Lung (tissue), 12 donors: ENCODE data around the gene PCDHB2. TPM values are rescaled to one million over a fixed set of nuclear protein-coding genes. Genes with fewer than 3 reads are reported as not detected.
A peak's percentile ranks its signal among the peaks of the same experiment; 100 is the strongest.
"Not testable (repeated sequence)": the region's sequence is repeated elsewhere in the genome, so short reads cannot be mapped to it uniquely, and the experiment has no call there.

ENCODE experiments used
- ATAC-seq: fragments of 200-7000 bp; cut with Tn5 transposase; one replicate; pipeline ENCODE4 v1.9.1; 2020; ENCODE audit warnings: moderate number of reproducible peaks; ENCODE audit not compliant: insufficient read depth, low FRiP score
- DNase-seq, 3 donors: peaks; one replicate each; pipeline ENCODE4 v3.0.0-alpha.2; 2013 to 2017
- H3K27ac ChIP-seq, 2 donors: one replicate each; pipeline ENCODE4 v1.5.1; 2013; ENCODE audit warnings: mild to moderate bottlenecking in 2 of 2, moderate library complexity in 2 of 2, control low read depth in 1 of 2, inconsistent platforms in 1 of 2, low read depth in 1 of 2, low read length in 1 of 2
- H3K27me3 ChIP-seq, 3 donors: one replicate each; pipeline ENCODE4 v1.5.1; 2013; ENCODE audit warnings: low read length in 2 of 3; ENCODE audit not compliant: control insufficient read depth in 3 of 3, insufficient read depth in 3 of 3
- H3K36me3 ChIP-seq, 4 donors: one replicate each; pipeline ENCODE4 v1.5.1; 2013; ENCODE audit warnings: low read length in 4 of 4, mild to moderate bottlenecking in 1 of 4, moderate library complexity in 1 of 4; ENCODE audit not compliant: control insufficient read depth in 4 of 4, insufficient read depth in 4 of 4
- H3K4me1 ChIP-seq, 5 donors: one replicate each; pipeline ENCODE4 v1.5.1; 2013; ENCODE audit warnings: low read length in 5 of 5, mild to moderate bottlenecking in 2 of 5, moderate library complexity in 1 of 5; ENCODE audit not compliant: control insufficient read depth in 5 of 5, insufficient read depth in 5 of 5
- H3K4me3 ChIP-seq: one replicate; pipeline ENCODE4 v1.5.1; 2013; ENCODE audit warnings: mild to moderate bottlenecking, control low read depth, moderate library complexity
- H3K9ac ChIP-seq, 2 donors: one replicate each; pipeline ENCODE4 v1.5.1; 2013; ENCODE audit warnings: low read length in 2 of 2, control low read depth in 1 of 2; ENCODE audit not compliant: insufficient read depth in 1 of 2
- H3K9me3 ChIP-seq, 4 donors: one replicate each; pipeline ENCODE4 v1.5.1; 2013; ENCODE audit warnings: low read length in 3 of 4, mild to moderate bottlenecking in 1 of 4, moderate library complexity in 1 of 4; ENCODE audit not compliant: control insufficient read depth in 4 of 4, insufficient read depth in 3 of 4
- CTCF ChIP-seq: IDR thresholded peaks from 2 replicates; pipeline ENCODE4 v1.5.1; 2012; ENCODE audit warnings: mild to moderate bottlenecking; ENCODE audit errors: control extremely low read depth, extremely low read depth
- WGBS, 2 donors: extraction: QIAGEN DNeasy Blood & Tissue Kit; methylation state at CpG; one replicate each; pipeline ENCODE4 v1.1.7; 2013; 5-methylcytosine and 5-hydroxymethylcytosine counted together
- polyA plus RNA-seq, 2 donors: library from polyadenylated mRNA; stranded (reverse); fragments of 200-250 nt; gene quantifications; one replicate each; pipeline ENCODE4 v1.2.1, GENCODE V29; 2013
- total RNA-seq, 2 donors: library from RNA; depleted of rRNA in 1 of 2; stranded (reverse); fragments of >200 nt in 1 of 2; gene quantifications; one replicate each; pipeline ENCODE4 v1.2.1, GENCODE V29; 2014 to 2021
- donor health status: control.
- donor health status: control.
- donor health status: Bipolar disorder and iron deficiency.
- donor health status: healthy.
- donor health status: DM: yes; HTN: yes; CAD: no.

The PCDHB2 gene
- total and polyA plus RNA-seq, 4 donors, result 0.61 to 6.8 (median 2.8) TPM

- Histone ChIP-seq H3K4me3 (no peak overlapping the region), H3K27ac (no peak overlapping the region), H3K36me3 (no peaks in the 10 kb centered on the region), H3K4me1 (no peaks in the 10 kb centered on the region), H3K27me3 (no peaks in the 10 kb centered on the region), H3K9ac (no peak overlapping the region), H3K9me3 (peaks cover 0 to 16% (median 6%) of the 10 kb centered on the region in 4 donors)
- no peak for ATAC-seq
- DNase-seq, result no peak
- TF ChIP-seq CTCF, result no peak
- WGBS, 2 donors, result 91% methylated on average over 1 of the region's 1 CpG
These were observed 32.9 kb downstream of the PCDHB2 start for GRCh38 chr5:141127305-141127704.

GRCh38 chr5:141135030-141135717, 40.8 kb downstream of the PCDHB2 start, which contains the start of gene PCDHB5:
PCDHB5 (plus strand) TSS chr5:141135206; CDS start chr5:141135435, 229 bp downstream.
- Histone ChIP-seq H3K27ac (no peak within 1 kb of the TSS), H3K27me3 (no peaks in the 10 kb centered on the region), H3K4me3 (peak within 1 kb of the TSS; percentile 35), H3K36me3 (no peaks in the 10 kb centered on the region), H3K9ac (peak within 1 kb of the TSS in 1 of 2 donors; percentile 72), H3K9me3 (peaks cover 5 to 27% (median 12%) of the 10 kb centered on the region in 4 donors), H3K4me1 (no peaks in the 10 kb centered on the region)
- DNase-seq (peak; percentile 57 to 76 (median 60)), ATAC-seq (no peak)
- no peak for TF ChIP-seq CTCF
- WGBS, 2 donors, result 15 to 20% methylated on average over 22 of the region's 22 CpGs

- H3K27me3 ChIP-seq, result no peaks in the 10 kb centered on the region
- no peaks in the 10 kb centered on the region for H3K4me1 ChIP-seq
- no peak for ATAC-seq
- TF ChIP-seq CTCF, result no peak
- peak overlapping the region in 1 of 2 donors; percentile 42 for H3K9ac ChIP-seq
- no peak overlapping the region for H3K4me3 ChIP-seq
- WGBS, 2 donors, result 40 to 44% methylated on average over 19 of the region's 19 CpGs
- no peaks in the 10 kb centered on the region for H3K36me3 ChIP-seq
- H3K27ac ChIP-seq, result no peak overlapping the region
- peak in 1 of 3 donors; percentile 19 for DNase-seq
- H3K9me3 ChIP-seq, result peaks cover 5 to 26% (median 12%) of the 10 kb centered on the region in 4 donors
These were observed 41.4 kb downstream of the PCDHB2 start for GRCh38 chr5:141135718-141136266.

GRCh38 chr5:141137346-141137745, 42.9 kb downstream of the PCDHB2 start:
- WGBS, 2 donors, result 43 to 46% methylated on average over 30 to 34 of the region's 34 CpGs
- H3K27ac ChIP-seq, H3K4me1 ChIP-seq, H3K27me3 ChIP-seq, H3K9ac ChIP-seq, H3K36me3 ChIP-seq, H3K4me3 ChIP-seq, ATAC-seq, DNase-seq: not testable (repeated sequence)
- peaks cover 5 to 26% (median 12%) of the 10 kb centered on the region in 4 donors for H3K9me3 ChIP-seq

Other genes with a start within 250 kb of the PCDHB2 start
- gene PCDHA9, start 246.2 kb upstream of the PCDHB2 start, total RNA-seq, result under 1 TPM; 0.49 to 0.68 TPM
- not detected for gene PCDHA9, start 246.2 kb upstream of the PCDHB2 start, polyA plus RNA-seq
- 1 to 10 TPM in 1 of 2 donors, under 1 TPM in 1; 0.48 to 1.6 TPM for gene PCDHA10, start 238.7 kb upstream of the PCDHB2 start, total RNA-seq
- gene PCDHA10, start 238.7 kb upstream of the PCDHB2 start, polyA plus RNA-seq, result under 1 TPM; 0.02 to 0.11 TPM
- gene PCDHA11, start 225.7 kb upstream of the PCDHB2 start, total RNA-seq, result 1 to 10 TPM in 1 of 2 donors, under 1 TPM in 1; 0.74 to 1.6 TPM
- under 1 TPM; 0.08 to 0.31 TPM for gene PCDHA11, start 225.7 kb upstream of the PCDHB2 start, polyA plus RNA-seq
- 1 to 10 TPM in 1 of 2 donors, under 1 TPM in 1; 0.23 to 3.6 TPM for gene PCDHA12, start 219.3 kb upstream of the PCDHB2 start, total RNA-seq
- under 1 TPM; 0.74 to 0.98 TPM for gene PCDHA12, start 219.3 kb upstream of the PCDHB2 start, polyA plus RNA-seq
- gene PCDHA13, start 212.5 kb upstream of the PCDHB2 start, total RNA-seq, result 1 to 10 TPM in 1 of 2 donors, under 1 TPM in 1; 0.77 to 2.9 TPM
- gene PCDHA13, start 212.5 kb upstream of the PCDHB2 start, polyA plus RNA-seq, result 1 to 10 TPM in 1 of 2 donors, under 1 TPM in 1; 0.15 to 1.0 TPM
- gene PCDHAC1, start 168.3 kb upstream of the PCDHB2 start, total RNA-seq, result 10 to 100 TPM in 1 of 2 donors, under 1 TPM in 1; 0.88 to 10.0 TPM
- gene PCDHAC1, start 168.3 kb upstream of the PCDHB2 start, polyA plus RNA-seq, result 1 to 10 TPM in 1 of 2 donors, under 1 TPM in 1; 0.41 to 1.0 TPM
- gene PCDHAC2, start 128.1 kb upstream of the PCDHB2 start, total RNA-seq, result 10 to 100 TPM in 1 of 2 donors, 1 to 10 TPM in 1; 5.2 to 13.8 TPM
- gene PCDHAC2, start 128.1 kb upstream of the PCDHB2 start, polyA plus RNA-seq, result 1 to 10 TPM; 1.3 to 1.6 TPM
- under 1 TPM; 0.11 to 0.28 TPM for gene PCDHB1, start 43.2 kb upstream of the PCDHB2 start, total RNA-seq
- under 1 TPM; 0.01 to 0.04 TPM for gene PCDHB1, start 43.2 kb upstream of the PCDHB2 start, polyA plus RNA-seq
- gene PCDHB3, start 5.9 kb downstream of the PCDHB2 start, total RNA-seq, result 1 to 10 TPM; 3.0 to 7.8 TPM
- gene PCDHB3, start 5.9 kb downstream of the PCDHB2 start, polyA plus RNA-seq, result under 1 TPM; 0.33 to 0.84 TPM
- 1 to 10 TPM; 3.3 to 3.4 TPM for gene PCDHB4, start 27.2 kb downstream of the PCDHB2 start, total RNA-seq
- gene PCDHB4, start 27.2 kb downstream of the PCDHB2 start, polyA plus RNA-seq, result 1 to 10 TPM in 1 of 2 donors, under 1 TPM in 1; 0.73 to 1.4 TPM
- gene PCDHB5, start 40.6 kb downstream of the PCDHB2 start, total RNA-seq, result 1 to 10 TPM; 4.8 to 8.1 TPM
- gene PCDHB5, start 40.6 kb downstream of the PCDHB2 start, polyA plus RNA-seq, result 1 to 10 TPM in 1 of 2 donors, under 1 TPM in 1; 0.65 to 1.8 TPM
- 1 to 10 TPM; 1.1 to 1.7 TPM for gene PCDHB6, start 55.4 kb downstream of the PCDHB2 start, total RNA-seq
- under 1 TPM; 0.16 to 0.24 TPM for gene PCDHB6, start 55.4 kb downstream of the PCDHB2 start, polyA plus RNA-seq
- 1 to 10 TPM; 2.8 to 4.7 TPM for gene PCDHB7, start 78.0 kb downstream of the PCDHB2 start, total RNA-seq
- gene PCDHB7, start 78.0 kb downstream of the PCDHB2 start, polyA plus RNA-seq, result under 1 TPM; 0.31 to 0.87 TPM
- gene PCDHB8, start 83.2 kb downstream of the PCDHB2 start, total RNA-seq, result 1 to 10 TPM; 2.1 to 3.5 TPM
- under 1 TPM; 0.04 to 0.52 TPM for gene PCDHB8, start 83.2 kb downstream of the PCDHB2 start, polyA plus RNA-seq
- gene PCDHB16, start 87.8 kb downstream of the PCDHB2 start, total RNA-seq, result 1 to 10 TPM; 3.6 to 9.2 TPM
- 1 to 10 TPM in 1 of 2 donors, under 1 TPM in 1; 0.87 to 1.0 TPM for gene PCDHB16, start 87.8 kb downstream of the PCDHB2 start, polyA plus RNA-seq
- gene PCDHB9, start 92.5 kb downstream of the PCDHB2 start, total RNA-seq, result 1 to 10 TPM; 1.8 to 3.1 TPM
- gene PCDHB9, start 92.5 kb downstream of the PCDHB2 start, polyA plus RNA-seq, result under 1 TPM; 0.37 to 0.38 TPM
- gene PCDHB10, start 97.7 kb downstream of the PCDHB2 start, total RNA-seq, result 1 to 10 TPM; 1.9 to 6.3 TPM
- under 1 TPM; 0.53 to 0.63 TPM for gene PCDHB10, start 97.7 kb downstream of the PCDHB2 start, polyA plus RNA-seq
- gene PCDHB11, start 105.0 kb downstream of the PCDHB2 start, total RNA-seq, result 1 to 10 TPM; 2.2 to 9.6 TPM
- gene PCDHB11, start 105.0 kb downstream of the PCDHB2 start, polyA plus RNA-seq, result under 1 TPM; 0.44 to 0.53 TPM
- gene PCDHB12, start 114.1 kb downstream of the PCDHB2 start, total RNA-seq, result 10 to 100 TPM in 1 of 2 donors, 1 to 10 TPM in 1; 2.8 to 10.1 TPM
- under 1 TPM; 0.47 to 0.71 TPM for gene PCDHB12, start 114.1 kb downstream of the PCDHB2 start, polyA plus RNA-seq
- gene PCDHB13, start 119.3 kb downstream of the PCDHB2 start, total RNA-seq, result 1 to 10 TPM; 3.3 to 7.7 TPM
- under 1 TPM; 0.58 to 0.59 TPM for gene PCDHB13, start 119.3 kb downstream of the PCDHB2 start, polyA plus RNA-seq
- gene PCDHB14, start 128.7 kb downstream of the PCDHB2 start, total RNA-seq, result 10 to 100 TPM in 1 of 2 donors, 1 to 10 TPM in 1; 2.8 to 10.6 TPM
- 1 to 10 TPM in 1 of 2 donors, under 1 TPM in 1; 0.67 to 1.2 TPM for gene PCDHB14, start 128.7 kb downstream of the PCDHB2 start, polyA plus RNA-seq
- 1 to 10 TPM; 3.2 to 8.0 TPM for gene PCDHB15, start 150.8 kb downstream of the PCDHB2 start, total RNA-seq
- 1 to 10 TPM; 1.4 to 1.8 TPM for gene PCDHB15, start 150.8 kb downstream of the PCDHB2 start, polyA plus RNA-seq
- gene SLC25A2, start 209.4 kb downstream of the PCDHB2 start, total RNA-seq, result under 1 TPM; 0.17 to 0.83 TPM
- under 1 TPM; 0.05 to 0.22 TPM for gene SLC25A2, start 209.4 kb downstream of the PCDHB2 start, polyA plus RNA-seq
- 10 to 100 TPM; 51.4 to 97.1 TPM for gene TAF7, start 226.2 kb downstream of the PCDHB2 start, total RNA-seq
- gene TAF7, start 226.2 kb downstream of the PCDHB2 start, polyA plus RNA-seq, result 10 to 100 TPM; 29.9 to 76.2 TPM
- gene PCDHGA1, start 235.9 kb downstream of the PCDHB2 start, total RNA-seq, result under 1 TPM; 0.57 to 0.71 TPM
- under 1 TPM; 0.15 to 0.16 TPM for gene PCDHGA1, start 235.9 kb downstream of the PCDHB2 start, polyA plus RNA-seq
- 1 to 10 TPM; 5.5 to 7.7 TPM for gene PCDHGA2, start 244.1 kb downstream of the PCDHB2 start, total RNA-seq
- 1 to 10 TPM in 1 of 2 donors, under 1 TPM in 1; 0.39 to 1.1 TPM for gene PCDHGA2, start 244.1 kb downstream of the PCDHB2 start, polyA plus RNA-seq
- 1 to 10 TPM; 2.1 to 5.1 TPM for gene PCDHGA3, start 249.2 kb downstream of the PCDHB2 start, total RNA-seq
- gene PCDHGA3, start 249.2 kb downstream of the PCDHB2 start, polyA plus RNA-seq, result under 1 TPM; 0.26 to 0.45 TPM